Measurements from ENCODE around the gene SELENOS.
A peak's percentile ranks its signal among the peaks of the same experiment; 100 is the strongest.

SELENOS gene

GRCh38 chr15:101264011-101264410, 13.3 kb downstream of the SELENOS start:
- no peak overlapping the region for H3K4me3 ChIP-seq (ENCODE audit: low read depth, low read length)
- TF ChIP-seq CTCF (IDR thresholded peaks at IDR 0.05; ENCODE audit: low read depth, low read length): no peak

- TF ChIP-seq CTCF (IDR thresholded peaks at IDR 0.05; ENCODE audit: low read depth, low read length): no peak
- H3K4me3 ChIP-seq (ENCODE audit: low read depth, low read length): no peak overlapping the region
Observed at GRCh38 chr15:101262551-101262950, 14.7 kb downstream of the SELENOS start.

- peak; percentile 64 for TF ChIP-seq CTCF (IDR thresholded peaks at IDR 0.05; ENCODE audit: low read depth, low read length)
- no peak overlapping the region for H3K4me3 ChIP-seq (ENCODE audit: low read depth, low read length)
Observed at GRCh38 chr15:101258238-101259144, 18.8 kb downstream of the SELENOS start.

- no peak overlapping the region for H3K4me3 ChIP-seq (ENCODE audit: low read depth, low read length)
- peak; percentile 11; the same call in 1 of the 2 replicates for TF ChIP-seq CTCF (IDR thresholded peaks at IDR 0.05; ENCODE audit: low read depth, low read length)
Observed at GRCh38 chr15:101256757-101257156, 20.5 kb downstream of the SELENOS start.

- no peak for TF ChIP-seq CTCF (IDR thresholded peaks at IDR 0.05; ENCODE audit: low read depth, low read length)
- no peak overlapping the region for H3K4me3 ChIP-seq (ENCODE audit: low read depth, low read length)
Observed at GRCh38 chr15:101255615-101256241, 21.6 kb downstream of the SELENOS start.

- TF ChIP-seq CTCF (IDR thresholded peaks at IDR 0.05; ENCODE audit: low read depth, low read length): no peak
- no peak overlapping the region for H3K4me3 ChIP-seq (ENCODE audit: low read depth, low read length)
Observed at GRCh38 chr15:101255051-101255395, 22.3 kb downstream of the SELENOS start.
